Measurements from ENCODE around the gene ADAMTS2.

ADAMTS2 gene

DNA sequence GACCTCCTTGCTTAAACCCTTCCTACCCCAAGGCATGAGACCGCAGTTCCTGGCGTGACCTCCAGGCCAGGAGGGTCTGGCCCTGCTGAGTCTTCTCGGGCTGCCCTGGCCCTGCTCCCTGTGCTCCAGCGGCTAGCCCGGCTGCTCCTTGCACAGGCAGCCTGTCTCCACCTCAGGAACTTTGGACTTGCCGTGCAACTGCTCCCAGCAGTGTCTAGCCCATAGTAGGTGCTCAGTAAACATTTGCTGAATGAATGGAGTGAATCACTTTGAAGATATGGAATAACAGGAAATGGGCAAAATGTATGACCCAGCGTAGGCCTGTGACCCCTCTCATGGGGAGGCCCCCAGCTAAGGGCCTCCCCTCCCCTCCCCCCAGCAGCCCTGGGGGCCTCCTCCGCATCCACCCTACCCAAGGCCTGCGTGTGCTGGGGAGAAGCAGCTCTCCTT lies 158.0 kb downstream of the ADAMTS2 start:
- DNase-seq, result no peak

DNA sequence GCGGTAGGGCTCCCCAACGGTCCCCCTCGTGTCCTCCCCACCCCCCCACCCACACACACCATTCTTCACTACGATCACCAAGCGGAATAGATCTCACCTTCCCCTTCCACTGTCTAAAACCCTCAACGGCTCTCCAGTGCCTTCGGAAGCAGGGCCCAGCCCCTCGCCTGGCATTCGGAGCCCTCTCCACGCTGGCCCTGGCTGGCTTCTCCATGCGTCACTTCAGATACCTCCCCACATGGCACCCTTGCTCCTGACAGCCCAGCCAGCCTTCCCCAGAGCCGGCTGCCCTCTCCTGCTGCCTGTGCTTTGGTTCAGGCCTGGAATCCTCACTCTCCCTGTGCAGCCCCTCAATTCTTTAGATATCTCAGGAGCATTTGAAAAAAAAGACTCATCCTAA lies 158.5 kb downstream of the ADAMTS2 start:
- no peak for DNase-seq

DNA sequence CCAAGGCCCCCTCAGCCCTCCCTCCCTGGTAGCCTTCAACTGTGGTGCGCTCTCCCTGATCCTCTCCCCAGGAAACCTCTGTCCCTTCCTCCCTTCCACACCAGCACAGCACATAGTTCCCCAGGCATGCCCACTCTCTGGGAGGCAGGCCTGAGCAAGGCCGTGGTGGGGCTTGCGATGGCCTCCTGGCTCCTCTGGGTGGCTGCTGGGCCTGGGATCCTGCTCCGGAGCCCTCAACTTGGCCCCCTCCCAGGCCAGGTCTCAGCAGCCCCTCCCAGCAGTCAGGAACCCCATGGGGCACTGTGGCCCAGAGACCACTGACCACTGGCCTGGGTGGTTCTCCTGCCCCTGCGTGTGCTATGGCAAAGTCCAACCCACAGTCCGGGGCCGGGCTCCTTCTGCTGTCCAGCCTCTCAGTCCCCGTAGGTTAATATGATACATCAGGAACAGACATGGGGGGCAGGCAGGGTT lies 159.3 kb downstream of the ADAMTS2 start:
- no peak for DNase-seq

DNA sequence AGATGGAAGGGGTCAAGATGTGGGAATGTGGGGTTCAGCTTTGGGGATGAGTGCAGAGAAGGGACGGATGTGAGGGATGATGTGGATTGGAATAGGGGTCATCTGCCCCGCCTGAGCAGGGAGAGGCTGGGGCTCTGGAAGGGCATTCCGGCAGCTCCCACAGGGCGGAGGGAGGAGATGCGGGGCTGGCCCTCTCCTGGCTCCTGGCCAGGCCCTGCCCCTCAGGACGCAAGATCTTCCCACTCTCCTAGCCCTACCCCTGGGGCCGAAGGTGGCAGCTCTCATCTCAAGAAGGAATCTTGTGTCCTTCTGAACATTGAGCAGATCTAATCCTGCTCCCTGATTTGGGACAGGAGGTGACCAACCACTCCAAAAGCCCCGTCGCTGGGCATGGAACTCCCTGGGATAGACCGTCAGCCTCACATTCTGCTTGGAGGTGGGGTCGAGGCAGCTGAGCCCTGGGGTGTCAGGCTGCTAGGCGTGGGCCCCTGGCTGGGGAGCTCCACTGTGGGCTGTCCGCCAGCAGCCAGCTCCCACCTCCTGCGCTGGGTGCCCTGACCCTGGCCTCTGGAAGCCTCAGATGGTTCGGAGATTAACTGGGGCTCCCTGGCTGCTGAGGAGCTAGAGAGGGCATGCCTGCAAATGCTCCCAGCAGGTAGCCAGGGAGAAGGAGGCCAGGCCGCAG lies 159.9 kb downstream of the ADAMTS2 start:
- DNase-seq, result no peak

DNA sequence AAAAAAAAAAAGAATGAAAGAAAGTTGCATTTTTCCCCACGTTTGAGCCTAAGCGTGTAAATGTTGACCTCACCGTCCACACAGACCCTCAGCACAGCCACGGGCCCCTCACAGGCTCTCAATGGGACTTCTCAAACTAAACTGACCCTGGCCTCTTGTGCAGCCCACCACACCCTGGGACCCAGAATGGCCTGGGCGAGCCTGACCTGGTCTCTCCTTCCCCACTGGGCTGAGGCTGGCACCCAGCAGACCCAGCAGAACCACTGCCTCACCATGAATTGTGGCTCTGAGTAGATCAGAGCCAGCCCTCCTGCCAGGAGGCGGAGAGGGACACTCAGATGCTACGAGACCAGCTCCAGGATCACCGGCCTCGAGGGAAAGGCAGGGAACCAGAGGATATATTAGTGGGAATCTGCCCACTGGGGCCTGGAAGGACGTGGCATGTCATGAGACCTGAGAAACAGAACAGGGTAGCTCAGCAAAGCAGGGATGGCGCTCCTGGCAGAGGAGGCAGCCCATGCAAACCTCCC lies 160.7 kb downstream of the ADAMTS2 start:
- DNase-seq, result no peak

DNA sequence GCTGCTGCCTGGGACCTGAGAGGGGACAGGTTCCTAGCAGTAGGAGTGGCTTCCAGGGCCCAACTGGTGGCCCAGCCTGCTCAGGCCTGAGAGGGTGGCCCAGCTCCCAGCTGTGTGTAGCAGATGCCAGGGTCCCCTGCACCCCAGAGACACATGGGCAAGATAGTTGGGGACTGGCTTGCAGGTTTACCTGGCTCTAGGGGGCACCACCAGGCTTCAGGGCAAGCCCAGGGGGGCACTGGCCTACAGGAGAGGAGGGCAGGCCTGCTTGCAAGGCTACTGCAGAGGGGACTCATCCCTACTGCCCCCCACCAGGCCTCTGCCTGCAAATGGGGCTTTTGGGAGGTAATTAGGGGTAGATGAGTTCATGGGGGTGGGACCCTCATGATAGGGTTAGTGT lies 161.8 kb downstream of the ADAMTS2 start:
- DNase-seq, result no peak

DNA sequence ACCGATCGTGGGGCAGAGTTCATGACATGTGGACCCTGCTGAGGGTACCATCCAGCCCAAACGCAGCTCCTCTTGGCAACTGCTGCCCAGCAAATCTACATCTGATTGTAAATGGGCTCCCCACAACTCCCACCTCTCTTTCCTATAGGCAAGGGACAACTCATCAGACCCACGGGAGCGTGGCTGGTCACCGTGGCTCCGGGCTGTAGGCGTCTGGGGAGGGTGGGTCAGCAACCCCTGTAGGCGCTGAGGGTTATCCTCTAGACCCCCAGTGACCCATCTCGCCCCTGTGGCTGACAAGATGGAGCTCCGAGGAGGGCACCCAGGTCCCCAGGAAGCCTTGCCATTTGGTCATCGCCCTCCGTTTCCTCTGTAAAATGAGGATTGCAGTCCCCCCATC lies 162.7 kb downstream of the ADAMTS2 start:
- DNase-seq, result no peak

DNA sequence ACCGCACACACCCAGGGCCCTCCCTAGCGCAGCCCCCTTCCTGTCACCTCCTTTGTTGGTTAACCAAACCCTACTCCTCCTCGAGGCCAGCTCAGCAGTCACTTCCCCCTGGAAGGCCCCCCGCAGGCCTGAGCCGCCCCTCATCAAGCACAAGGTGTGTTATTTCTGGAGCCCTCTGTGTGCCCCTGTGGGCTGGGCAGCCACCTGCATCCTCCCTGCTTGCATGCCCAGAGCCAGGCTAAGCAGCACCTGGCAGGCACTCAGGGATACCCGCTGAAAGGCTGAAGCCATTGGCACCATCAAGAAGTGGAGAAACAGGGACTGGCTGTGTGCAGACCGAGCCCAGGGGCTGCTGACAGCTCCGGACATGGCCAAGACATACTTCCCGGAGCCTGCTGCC lies 163.3 kb downstream of the ADAMTS2 start:
- DNase-seq, result no peak

DNA sequence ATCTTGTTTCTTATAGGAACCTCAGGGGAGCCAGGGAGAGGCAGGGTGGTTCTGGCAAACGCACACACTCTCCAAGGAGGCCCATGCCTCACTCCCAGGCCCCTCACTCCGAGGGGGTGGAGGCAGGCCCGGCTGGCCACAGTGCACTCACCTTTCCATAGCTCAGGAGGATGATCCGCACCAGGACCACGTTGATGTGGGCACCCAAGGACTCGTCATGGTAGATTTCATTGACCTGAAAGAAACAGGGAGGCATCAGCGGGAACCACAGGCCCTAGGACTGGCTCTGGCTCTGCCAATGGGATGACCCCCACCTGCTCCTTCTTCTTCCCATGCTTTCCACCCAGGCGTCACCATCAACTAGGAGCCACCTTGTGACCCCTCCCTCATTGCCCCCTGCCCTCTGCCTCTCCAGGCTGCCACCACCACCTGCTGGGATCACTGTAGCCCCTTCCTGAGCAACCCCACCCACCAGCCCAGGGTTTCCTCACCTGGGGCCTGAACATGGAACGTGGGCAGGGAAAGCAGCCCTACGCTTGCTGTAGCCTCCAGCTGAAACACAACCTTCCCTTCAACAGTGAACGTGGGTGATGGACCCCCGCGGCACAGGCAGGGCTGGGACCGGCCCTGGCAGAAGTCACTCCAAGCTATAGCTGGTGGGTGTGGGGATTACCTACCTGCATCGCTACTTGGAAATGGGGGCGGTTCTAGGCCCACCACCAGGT lies 164.2 kb downstream of the ADAMTS2 start:
- no peak for DNase-seq

DNA sequence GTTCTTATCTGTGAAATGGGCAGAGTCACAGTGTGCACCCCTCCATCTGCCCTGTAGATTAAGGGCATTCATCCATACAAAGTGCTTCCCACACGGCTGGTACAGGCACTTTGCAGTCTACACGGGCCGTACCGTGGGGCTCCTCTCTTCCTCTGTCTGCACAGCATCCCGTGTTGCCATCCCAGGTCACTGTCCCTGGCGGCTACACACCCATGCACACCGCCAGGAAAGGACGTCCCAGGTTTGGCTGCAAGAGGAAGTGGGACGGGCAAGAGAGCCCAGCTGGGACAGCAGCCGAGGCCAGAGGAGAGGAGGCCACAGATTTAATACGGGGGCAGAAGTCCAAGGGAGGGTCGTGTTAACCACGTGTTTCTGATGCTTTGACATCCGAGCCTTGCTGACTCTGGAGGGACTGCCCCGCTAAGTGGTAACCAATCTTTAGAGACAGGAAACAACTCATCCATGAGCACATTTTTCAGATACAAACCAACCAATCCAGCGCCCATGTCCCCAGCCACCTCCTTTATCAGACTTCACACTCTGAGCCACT lies 165.1 kb downstream of the ADAMTS2 start:
- no peak for DNase-seq

DNA sequence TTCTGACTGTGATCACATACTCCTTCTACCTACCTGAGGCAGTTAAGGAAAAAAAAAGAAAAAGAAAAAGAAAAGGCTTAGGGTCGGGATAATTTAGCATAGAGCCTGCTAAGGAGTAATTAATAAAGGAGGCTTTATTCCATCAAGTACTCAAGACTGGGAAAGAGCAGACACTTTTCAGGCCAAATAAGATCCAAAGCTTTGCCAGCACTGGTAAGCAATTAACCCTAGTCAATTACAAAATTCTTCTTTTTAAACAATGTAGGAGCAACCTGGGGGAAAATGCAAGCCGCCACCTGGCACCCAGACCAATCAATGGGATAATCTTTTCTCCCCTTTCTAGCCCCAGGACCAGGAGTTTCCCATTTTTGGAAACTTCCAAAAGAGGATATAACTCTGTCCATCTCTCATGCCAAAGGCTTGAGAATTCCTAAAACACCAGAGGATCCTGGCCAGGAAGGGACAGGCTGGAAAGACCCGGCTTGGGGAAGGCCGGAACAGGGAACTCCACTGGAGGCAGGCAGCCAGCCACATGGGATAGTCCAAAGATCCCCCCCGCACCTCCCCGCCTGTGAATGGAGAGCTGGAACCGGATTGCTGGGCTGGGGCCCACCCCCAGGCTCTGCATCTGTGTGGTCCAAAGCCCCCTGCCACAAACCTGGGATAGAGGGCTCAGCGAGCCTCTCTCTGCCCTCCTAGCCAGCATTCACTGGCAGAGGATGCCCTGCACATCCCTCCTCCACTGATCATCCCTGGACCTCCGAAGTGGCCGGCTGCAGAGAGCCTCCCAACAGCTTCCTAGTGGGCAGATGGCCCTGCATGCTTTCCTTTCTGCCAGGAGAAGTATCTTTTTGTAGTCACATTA lies 167.3 kb downstream of the ADAMTS2 start:
- no peak for DNase-seq

DNA sequence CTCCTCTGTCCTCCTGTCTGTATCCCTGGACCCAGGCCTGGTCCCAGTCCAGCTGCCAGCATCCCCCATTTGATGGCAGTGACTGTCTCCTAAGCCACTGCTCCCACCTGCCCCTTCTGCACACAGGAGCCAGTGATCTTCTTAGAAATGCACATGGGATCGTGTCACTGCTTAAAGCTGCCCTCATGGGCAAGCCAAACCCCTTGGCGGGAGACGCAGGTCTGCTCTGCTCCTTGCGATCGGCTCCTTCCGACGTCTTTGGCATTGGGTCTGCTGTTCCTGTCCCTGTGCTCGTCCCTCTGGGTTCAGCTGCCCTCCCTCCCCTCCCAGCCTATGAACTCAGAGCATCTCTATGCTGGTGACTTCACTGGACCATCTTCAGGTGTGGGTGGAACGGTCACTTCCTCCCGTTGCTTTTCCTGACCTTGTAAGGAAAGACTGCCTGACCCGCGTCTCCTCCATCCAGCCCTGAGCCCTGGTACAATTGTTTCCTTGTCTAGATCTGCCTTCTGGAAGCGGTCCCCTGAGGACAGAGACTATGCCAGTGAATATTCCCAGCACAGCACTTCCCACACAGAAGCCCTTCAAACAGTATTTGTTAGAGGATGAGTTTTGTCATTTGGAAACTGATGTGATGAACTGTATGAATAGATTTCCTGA lies 168.6 kb downstream of the ADAMTS2 start:
- DNase-seq, result no peak

DNA sequence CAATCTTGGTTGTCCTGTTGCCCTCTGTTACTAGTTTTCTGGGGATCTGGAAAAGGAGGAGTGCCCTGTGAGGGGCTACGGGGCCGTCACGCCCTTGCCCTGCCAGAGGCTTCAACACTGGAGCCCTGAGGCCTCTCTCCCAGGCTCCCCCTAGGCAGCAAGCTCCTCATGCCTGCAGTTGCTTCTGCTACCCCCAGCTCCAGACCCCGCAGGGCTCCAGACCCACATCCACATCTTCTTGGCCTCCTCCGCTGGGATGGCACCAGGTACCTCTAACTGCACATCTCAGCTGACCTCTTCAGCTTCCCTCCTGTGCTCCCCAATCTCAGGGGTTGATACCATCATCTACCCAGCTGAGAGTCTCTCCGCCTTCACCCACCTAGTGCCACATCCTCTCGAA lies 169.1 kb downstream of the ADAMTS2 start:
- no peak for DNase-seq

DNA sequence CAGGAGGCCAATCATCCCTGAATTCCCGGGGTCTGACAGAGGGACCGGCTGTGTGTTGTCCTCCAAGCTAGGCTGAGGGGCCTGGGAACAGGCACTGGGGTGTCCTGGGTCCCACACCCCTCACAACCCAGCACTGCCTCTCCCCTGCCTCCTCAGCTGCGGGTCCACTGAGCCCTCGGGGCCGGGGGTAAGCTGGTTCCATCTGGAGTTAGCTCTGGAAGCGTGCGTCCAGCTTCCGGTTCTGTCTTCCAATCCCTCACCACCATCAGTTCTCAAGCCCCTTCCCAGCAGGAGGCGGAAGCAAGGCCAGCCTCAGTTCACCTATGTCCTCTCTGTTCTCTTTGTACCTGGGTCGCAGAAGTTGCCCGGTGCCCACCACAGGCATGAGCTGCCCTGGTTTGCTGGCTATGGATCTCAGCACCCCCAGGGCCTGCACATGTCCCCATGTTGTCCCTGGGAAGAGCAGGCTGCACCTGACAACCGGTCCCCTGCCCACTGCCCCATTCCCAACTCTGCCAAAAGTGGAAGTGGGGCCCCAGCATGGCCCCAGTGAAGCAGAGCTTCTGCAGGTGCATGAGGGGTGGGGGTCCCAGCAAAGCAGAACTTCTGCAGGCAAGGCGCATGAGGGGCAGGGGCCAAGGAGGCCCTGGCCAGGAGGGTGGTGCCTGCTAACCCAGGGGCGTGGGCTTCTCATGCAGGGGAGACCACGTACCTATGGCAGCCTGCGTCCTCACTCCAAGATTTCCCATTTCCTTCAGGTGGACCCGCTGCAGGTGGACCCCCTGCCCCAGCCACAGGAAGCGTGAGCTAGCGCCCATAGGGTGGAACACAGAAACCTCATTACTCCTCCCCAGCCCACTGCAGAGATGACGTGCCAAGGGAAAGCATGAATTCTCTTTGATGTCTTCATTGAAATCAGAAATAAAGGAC lies 173.2 kb downstream of the ADAMTS2 start:
- no peak for DNase-seq

DNA sequence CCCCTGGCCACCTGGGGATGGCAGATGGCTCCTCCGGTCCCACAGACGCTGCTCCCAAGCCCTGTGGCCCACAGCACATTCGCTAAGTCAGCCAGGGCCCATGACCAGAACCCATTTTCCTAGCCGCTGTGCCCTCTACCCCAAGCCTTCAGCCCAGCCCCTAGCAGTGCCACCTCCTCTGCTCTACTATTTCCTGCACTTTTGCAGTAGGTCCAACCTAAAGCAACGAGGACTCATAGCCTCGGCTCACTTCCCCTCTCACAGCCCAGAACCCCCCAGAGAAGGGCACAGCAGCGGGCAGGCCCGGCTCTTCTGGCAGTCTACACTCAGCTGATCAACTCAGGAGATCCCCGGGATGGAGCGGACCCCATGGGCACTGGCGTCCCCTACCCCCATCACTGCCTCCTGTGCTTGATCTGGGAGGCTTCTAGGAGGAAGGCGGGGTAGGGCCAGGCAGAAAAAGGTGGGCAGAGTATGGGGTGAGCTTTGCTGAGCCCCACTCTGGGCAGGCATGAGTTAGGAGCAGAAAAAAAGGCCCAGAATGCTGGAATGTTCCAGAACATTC lies 173.9 kb downstream of the ADAMTS2 start:
- no peak for DNase-seq

DNA sequence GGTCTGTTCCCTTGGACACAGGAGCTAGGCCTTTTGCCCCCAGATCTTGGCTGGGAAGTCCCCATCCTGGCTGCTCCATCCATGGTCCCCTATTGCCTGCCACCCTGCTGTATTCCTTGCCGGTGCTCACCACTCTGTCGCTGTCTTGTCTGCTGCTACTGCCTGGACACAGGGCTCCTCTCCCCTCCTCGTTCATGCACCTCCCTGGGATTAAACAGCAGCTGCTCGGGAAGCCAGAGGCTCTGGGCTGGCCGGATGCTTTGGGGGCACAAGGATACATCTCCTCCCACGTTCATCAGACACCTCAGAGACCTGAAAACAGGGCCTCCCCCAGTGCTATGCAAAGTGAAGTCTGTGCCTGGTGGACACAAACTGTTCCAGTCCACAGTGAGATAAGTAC lies 174.7 kb downstream of the ADAMTS2 start:
- no peak for DNase-seq

DNA sequence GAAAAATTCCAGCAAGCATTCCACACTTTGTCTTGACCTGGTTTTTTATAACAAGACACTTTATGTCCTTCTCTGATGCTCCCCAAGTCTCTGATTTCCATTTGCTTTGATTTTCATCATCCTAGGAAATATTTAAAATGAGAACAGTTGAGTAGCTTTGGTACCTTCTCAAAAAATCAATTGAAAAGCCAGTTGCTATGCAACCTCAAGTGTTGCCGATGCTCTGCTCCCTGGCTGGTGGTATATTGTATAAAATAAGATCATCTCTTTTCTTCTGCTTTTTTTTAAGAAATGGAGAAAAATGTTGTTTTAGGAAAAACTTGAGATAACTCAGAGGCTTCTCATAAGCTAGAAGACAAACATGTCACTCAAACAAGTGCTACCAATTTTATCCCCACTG lies 175.4 kb downstream of the ADAMTS2 start:
- DNase-seq, result no peak

DNA sequence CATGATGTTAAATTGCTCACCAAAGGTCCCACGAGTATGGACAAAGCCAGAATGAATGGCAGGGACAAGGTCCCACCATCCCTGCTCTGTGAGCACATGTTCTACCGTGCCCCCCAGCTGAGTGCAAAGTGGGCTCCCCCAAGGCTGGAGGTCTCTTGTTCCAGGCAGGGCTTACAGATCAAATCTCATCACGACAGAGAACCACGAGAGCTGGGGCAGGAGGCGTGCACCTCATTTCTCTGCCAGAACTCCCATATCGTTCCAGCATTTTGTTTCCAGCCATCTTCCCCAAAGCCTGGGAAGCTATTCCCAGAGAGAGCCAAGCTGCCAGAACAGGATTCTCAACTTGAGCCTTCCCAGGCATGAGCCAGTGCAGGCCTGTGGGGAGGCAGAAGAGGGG lies 176.6 kb downstream of the ADAMTS2 start:
- DNase-seq, result no peak

DNA sequence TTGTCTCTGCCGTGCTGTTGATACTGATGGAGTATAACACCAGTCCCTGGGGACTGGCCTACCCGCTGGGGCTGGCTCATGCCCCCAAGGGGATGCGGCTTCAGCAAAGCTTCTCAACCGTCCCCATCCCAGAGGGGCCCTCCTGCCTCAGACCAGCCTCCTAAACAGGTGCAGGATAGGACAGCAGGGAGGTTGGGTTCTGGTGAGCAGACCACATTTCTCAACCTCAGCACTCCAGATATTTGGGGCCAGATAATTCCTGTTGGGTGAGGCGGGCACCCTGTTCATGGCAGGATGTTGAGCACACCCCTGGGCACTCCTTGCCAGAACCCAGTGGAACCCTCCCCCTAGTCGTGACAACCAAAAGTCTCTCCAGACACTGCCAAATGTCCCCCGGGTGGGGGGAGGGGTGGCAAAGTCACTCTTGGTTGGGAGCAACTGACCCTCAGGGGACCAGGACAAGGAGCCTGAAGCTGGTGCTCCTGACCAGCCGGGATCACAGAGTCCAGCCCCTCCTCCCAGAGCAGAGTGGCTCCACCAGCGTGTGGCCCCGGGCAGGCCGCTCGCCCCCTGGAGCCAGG lies 177.3 kb downstream of the ADAMTS2 start:
- DNase-seq, result no peak
